Daoy (cell line): Measurements from ENCODE around the gene NLRC5. TPM values are rescaled to one million over a fixed set of nuclear protein-coding genes. Genes with fewer than 3 reads are reported as not detected.

Experiments used
- DNase-seq: peaks from one replicate; pipeline ENCODE4 v3.0.0-alpha.2; 2015; ENCODE audit warnings: low read depth
- total RNA-seq: library from RNA; depleted of rRNA; stranded (reverse); fragments of >200 nt; shearing (Covaris generic); gene quantifications from 2 replicates; pipeline ENCODE4 v1.2.3, GENCODE V29; 2014; rRNA removed

NLRC5 gene, protein sequence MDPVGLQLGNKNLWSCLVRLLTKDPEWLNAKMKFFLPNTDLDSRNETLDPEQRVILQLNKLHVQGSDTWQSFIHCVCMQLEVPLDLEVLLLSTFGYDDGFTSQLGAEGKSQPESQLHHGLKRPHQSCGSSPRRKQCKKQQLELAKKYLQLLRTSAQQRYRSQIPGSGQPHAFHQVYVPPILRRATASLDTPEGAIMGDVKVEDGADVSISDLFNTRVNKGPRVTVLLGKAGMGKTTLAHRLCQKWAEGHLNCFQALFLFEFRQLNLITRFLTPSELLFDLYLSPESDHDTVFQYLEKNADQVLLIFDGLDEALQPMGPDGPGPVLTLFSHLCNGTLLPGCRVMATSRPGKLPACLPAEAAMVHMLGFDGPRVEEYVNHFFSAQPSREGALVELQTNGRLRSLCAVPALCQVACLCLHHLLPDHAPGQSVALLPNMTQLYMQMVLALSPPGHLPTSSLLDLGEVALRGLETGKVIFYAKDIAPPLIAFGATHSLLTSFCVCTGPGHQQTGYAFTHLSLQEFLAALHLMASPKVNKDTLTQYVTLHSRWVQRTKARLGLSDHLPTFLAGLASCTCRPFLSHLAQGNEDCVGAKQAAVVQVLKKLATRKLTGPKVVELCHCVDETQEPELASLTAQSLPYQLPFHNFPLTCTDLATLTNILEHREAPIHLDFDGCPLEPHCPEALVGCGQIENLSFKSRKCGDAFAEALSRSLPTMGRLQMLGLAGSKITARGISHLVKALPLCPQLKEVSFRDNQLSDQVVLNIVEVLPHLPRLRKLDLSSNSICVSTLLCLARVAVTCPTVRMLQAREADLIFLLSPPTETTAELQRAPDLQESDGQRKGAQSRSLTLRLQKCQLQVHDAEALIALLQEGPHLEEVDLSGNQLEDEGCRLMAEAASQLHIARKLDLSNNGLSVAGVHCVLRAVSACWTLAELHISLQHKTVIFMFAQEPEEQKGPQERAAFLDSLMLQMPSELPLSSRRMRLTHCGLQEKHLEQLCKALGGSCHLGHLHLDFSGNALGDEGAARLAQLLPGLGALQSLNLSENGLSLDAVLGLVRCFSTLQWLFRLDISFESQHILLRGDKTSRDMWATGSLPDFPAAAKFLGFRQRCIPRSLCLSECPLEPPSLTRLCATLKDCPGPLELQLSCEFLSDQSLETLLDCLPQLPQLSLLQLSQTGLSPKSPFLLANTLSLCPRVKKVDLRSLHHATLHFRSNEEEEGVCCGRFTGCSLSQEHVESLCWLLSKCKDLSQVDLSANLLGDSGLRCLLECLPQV (N-terminal part only)
- 6.5 and 9.0 TPM in 2 replicates for total RNA-seq

DNA sequence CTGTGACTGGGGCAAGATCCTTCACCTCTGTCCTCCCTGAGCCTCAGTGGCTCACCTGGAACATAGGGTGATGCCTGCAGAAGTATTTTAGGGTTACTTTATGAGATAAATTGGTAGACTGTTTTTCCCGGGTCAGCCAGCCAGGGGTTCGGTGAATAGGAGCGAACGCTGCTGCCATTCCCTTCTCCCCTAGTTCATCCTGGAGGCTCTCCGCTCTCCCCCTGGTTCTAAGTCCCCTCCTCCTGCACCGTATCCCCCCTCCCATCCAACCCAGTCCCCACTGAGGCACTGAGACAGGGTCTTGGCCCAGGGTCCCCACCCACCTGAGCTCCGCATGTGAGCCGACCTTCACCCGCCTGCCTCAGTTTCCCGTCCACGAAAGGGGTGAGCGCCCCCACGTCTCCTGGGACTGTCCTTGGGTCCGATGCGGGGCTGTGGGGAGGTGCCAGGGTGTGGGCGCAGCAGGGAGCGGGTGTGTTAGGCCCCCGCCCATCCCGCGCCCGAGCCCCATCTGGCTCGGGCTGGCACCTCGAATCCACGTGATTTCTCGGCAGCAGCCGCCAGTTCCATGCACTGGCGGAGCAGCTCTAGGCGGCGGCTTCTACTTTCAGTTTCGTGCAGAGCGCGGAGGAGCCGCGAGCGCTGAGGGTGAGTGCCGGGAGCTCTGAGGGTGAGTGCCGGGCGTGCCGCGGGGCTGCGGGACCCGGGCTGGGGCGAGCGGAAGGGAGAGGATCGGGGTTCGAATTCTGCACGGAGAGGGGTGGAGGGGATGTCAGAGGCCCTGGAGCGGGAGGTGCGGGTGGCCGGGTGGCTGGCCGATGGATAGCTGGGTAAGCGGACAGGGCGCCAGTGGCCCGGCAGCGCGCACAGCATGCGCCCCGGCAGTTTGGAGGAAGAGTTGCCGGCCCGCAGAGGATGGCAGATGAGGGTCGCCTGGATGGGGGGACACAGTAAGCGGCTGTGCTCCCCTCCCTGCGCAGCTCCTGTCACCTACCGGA is at the start of gene NLRC5:
TSS of gene NLRC5 (plus strand) at position 610 of the 998 bp plus-strand sequence. CDS start 31,156 bp downstream, outside the sequence.
- DNase-seq, result peak; percentile 83

DNA sequence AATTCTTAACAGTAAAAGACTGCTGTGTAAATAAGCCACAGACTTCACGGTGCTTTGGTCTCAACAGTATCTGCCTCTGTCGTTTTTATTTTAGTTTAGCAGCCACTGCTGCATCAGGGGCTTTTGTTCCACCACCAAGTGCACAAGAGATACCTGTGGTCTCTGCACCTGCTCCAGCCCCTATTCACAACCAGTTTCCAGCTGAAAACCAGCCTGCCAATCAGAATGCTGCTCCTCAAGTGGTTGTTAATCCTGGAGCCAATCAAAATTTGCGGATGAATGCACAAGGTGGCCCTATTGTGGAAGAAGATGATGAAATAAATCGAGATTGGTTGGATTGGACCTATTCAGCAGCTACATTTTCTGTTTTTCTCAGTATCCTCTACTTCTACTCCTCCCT is 49.6 kb upstream of the NLRC5 start:
- DNase-seq, result no peak

- no peak for DNase-seq
Observed at GRCh38 chr16:56941092-56941491, 48.3 kb upstream of the NLRC5 start.

DNA sequence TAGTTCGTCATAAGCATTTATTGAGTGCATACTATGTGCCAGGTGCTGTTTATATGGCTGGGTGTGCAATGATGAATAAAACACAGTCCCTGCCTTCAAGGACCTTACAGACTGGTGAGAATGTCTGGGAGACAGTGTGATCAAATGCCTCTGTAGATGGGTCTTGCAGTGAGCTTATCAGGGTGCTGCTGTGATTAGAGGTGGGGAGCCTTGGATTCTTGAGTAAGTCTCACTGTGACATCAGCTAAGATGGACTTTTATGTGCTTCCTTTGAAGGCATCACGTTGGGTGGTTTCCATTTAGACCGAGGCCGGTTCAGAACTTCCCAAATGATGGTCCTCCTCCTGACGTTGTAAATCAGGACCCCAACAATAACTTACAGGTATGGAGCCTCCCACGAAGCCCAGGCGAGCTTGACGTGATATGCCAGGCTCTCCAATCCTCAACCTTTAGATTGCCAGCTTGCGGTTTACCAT is 47.5 kb upstream of the NLRC5 start:
- DNase-seq, result no peak

GRCh38 chr16:56943761-56944375 is 45.5 kb upstream of the NLRC5 start:
- DNase-seq, result no peak

DNA sequence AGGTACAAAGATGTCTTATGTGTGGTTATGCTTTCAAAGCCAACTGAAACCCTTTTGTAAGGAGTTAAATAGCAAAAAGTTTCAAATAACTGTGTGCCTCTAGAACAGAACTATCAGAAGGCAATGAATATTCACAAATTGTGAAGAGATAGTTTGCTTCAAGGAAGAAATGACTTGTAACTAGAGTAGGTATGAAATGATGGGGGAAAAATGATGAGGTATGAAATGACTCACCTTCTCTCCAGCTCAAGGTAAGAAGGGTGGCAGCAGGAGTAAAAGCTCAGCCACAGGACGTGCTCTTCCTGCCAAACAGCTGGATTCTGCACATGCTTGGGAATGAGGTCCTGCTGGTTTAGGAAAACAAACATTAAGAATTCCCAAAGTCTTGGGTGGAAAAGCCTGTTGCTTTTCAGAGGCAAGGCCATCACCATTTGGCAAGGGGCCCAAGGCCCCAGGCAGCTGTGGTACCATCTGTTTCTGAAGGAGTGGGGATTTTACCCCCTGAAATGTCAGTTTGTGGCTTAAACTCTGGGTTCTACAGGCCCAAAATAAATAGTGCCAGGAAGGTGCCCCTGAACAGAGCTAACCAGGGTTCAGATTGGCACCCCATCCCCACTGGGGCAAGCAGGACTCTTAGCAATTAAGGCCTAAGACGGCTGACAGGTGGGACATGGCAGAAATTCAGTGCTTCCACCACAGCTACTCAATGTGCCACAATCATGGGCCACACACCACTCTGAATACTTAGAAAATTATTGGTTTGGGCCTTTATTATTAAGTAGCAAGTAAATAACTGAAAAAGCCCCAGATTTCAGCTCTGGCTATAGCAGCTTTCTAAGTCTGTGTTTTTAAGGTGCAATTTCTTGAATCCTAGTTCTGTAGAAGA is 44.2 kb upstream of the NLRC5 start:
- peak; percentile 55 for DNase-seq

DNA sequence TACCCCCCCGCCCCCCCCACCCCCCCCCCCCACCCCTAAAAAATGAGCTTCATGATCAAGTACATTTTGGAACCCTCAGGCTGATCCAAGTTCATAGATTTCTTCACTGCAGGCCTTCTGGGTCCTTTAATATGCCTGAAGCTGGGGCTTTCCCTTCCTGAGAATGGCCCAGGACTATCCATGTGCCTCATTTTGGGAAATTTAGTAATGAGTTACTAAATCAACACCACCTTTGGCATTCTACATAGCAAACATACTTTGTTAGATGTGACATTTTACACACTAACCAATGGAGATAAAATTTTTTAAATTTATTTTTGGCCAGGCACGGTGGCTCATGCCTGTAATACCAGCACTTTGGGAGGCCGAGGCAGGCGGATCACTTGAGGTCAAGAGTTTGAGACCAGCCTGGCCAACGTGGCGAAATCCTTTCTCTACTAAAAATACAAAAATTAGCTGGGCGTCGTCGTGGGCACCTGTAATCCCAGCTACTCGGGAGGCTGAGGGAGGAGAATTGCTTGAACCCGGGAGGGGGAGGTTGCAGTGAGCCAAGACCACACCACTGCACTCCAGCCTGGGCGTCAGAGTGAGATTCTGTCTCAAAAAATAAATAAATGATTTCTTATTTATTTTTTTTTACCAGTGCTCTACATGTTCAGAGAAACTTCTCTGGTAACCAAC is 43.4 kb upstream of the NLRC5 start:
- DNase-seq, result no peak

DNA sequence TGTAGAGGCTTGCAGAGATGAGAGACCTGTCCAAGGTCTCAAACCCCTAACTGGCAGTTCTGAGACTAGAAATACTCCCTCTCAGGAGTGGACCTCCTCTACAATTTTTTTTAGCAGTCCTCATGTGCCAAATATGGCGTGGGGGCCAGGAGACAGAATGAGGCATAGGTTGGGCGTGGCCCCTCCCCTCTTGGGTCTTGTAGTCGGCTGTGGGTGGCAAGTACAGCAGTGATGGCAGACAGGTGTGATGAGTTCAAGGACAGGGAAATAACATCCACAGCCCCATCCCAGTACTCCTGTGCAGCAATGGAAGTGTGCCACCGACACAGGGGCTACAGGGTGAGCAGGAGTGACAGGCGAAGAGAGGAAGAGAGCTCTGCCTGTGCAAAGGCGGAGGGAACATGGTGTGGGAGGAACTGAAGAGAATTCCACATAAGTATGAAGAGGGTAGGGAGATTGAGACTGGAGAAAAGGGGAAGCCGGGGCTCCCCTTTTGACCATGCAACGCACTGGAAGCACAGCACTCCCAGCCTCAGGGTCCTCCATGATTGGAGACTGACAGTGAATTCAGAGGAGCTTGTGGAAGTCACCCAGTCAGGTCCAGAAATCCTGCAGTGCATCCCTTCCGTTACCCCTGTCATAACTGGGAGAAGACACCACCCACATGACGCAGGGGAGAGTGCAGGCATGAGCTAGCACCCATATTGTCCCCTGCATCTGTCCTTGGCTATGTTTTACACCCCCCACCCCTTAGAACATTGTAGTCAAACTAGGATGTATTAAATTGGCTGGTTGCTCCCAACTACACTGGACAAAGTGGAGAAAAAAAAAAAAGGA is 42.4 kb upstream of the NLRC5 start:
- no peak for DNase-seq

- DNase-seq, result no peak
Observed at GRCh38 chr16:56947604-56947995, 41.8 kb upstream of the NLRC5 start.

DNA sequence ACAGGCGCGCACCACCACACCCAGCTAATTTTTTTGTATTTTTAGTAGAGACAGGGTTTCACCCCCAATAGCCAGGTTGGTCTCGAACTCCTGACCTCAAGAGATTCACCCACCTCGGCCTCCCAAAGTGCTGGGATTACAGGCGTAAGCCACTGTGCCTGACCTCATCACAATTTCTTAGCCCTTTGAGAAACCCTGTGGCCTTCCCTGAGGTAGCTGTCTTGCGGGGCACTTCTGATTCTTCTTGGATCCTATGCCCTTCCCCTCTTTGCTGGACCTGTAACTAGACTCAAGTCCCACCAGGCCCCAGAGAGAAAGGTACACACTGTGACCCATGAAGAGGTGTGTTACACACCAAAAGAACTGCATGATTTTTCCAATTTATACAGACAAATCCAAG is 41.1 kb upstream of the NLRC5 start:
- DNase-seq, result no peak

DNA sequence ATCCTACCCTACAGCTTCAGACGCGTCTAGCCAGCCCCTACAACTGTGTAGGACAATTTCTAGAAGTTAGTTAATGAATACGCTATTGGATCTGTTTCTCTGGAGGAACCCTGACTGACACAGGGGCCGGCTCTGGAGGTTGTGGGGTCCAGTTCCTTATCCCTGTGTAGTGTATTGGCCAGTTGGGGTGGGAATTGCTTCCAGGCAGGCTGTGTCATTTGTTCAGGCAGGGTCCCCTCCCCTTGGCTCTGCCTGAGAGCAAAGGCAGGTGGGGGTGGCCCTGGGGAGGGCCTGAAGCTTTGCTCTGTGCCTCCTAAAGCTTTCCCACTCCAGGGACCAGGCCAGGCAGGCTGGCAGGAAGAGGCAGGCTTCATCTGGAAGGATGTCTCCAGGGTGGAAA is 39.3 kb upstream of the NLRC5 start:
- no peak for DNase-seq

DNA sequence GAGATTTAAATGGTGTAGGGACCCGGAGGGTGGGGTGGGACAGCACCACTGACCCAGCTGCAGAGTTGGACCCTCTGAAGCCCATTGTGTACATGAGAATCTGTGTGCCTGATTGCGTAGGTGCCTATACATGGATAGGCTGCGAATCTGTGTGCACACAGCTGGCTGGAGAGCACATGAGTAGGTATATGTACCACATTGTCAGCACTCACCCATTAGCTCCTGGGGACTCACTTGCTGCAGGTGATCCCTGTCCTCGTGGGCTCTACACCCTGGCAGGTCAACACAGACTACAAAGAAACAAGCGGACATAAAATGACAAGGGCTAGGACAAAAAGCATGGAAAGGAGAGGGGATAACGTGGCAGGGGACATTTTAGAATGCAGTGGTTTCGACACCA is 38.9 kb upstream of the NLRC5 start:
- DNase-seq, result no peak

DNA sequence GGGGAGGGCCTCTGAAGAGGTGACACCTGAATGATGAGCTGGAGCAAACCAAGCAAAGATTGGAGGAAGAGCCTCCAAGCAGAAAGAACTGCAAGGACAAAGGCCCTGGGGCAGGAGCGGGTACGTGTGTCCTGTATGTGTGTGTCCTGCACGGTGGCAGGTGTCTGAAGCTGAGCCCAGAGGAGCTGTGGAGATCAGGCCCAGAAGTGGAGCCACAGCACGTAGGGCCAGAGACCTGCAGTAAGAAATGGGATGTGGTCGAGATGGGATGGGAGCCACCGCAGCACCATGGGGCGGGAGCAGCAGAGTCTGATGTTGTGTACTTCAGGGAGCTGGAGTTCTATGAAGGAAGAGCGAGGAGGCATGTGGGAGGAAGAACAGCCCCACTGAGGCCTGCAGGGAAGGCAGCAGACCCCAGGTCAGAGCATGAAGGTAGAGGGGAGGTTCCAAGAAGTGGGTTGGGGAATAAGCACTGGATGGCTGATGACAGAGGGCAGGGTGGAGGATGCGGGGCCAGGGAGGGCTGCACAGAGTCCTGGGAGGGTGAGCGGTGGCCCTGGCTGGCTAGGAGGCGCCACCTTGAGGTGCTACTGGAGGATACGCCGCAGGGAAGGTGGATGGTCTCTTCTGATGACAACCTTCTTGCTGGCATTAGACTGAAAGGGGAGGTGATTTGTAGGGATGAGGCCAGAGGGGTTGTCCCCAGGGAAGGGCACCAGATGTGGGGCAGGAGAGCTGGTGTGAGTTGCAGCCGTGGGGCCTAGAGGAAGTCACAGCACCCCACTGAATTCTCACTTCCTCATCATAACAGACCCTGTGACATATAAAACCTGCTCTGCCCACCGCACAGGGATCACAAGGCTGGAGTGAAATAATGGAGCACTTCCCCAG is 38.2 kb upstream of the NLRC5 start:
- DNase-seq, result peak; percentile 50

GRCh38 chr16:56953006-56953405 is 36.4 kb upstream of the NLRC5 start:
- no peak for DNase-seq

GRCh38 chr16:56956076-56956475 is 33.3 kb upstream of the NLRC5 start:
- DNase-seq, result no peak

- DNase-seq, result no peak
Observed at GRCh38 chr16:56956756-56957155, 32.6 kb upstream of the NLRC5 start.
